ENCODE results near the gene CENPK. TPM values are rescaled to one million over a fixed set of nuclear protein-coding genes. Genes with fewer than 3 reads are reported as not detected.

The CENPK gene, protein sequence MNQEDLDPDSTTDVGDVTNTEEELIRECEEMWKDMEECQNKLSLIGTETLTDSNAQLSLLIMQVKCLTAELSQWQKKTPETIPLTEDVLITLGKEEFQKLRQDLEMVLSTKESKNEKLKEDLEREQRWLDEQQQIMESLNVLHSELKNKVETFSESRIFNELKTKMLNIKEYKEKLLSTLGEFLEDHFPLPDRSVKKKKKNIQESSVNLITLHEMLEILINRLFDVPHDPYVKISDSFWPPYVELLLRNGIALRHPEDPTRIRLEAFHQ
- total RNA-seq (2014; rRNA removed) (8.0 and 8.6 TPM in 2 replicates), Bru-seq, nascent RNA (percentile 55 among the genes with signal in this experiment), BruChase-seq, experiment 1, labeled RNA remaining after a 6-hour chase (percentile 53 among the genes with signal in this experiment), BruChase-seq, experiment 2, labeled RNA remaining after a 2-hour chase (percentile 48 among the genes with signal in this experiment)
- long read RNA-seq, partial matches to known transcripts, result 0 of 4 reads
- long read RNA-seq, other reads (novel, unspliced or antisense), result 2 of 4 reads

GRCh38 chr5:65562731-65563701 lies at the start of gene CENPK, which contains the start of gene PPWD1:
Gene CENPK, minus strand, starts transcription at chr5:65563168. Its CDS starts 8,261 bp downstream, at chr5:65554907.
Gene PPWD1, plus strand, starts transcription at chr5:65563296. Its CDS starts 15 bp downstream, at chr5:65563311.
- CTCF ChIA-PET, result interaction anchor here (0.6 kb wide), 1 partner anchor 25 kb away, joined by 3 read pairs; no protein-coding TSS in a partner anchor
- Histone ChIP-seq H3K27me3 (ENCODE audit: low read length) (no peaks in the 10 kb centered on the region), H3K27ac (ENCODE audit: low read length) (peak within 1 kb of the TSS; percentile 59), H3K4me3 (ENCODE audit: low read length) (peak within 1 kb of the TSS; percentile 88), H3K36me3 (ENCODE audit: low read depth, low read length) (no peaks in the 10 kb centered on the region), H3F3A (ENCODE audit: low read length, unreplicated experiment) (no peaks in the 10 kb centered on the region), H3K9me2 (replicated peaks; ENCODE audit: low read length) (no peaks in the 10 kb centered on the region), H3K79me2 (ENCODE audit: low read length) (peaks cover 41% of the 10 kb centered on the region), H2AFZ (ENCODE audit: low read length) (peak within 1 kb of the TSS; percentile 86), H3K4me2 (ENCODE audit: low read length) (peak within 1 kb of the TSS; percentile 89), H3K9ac (ENCODE audit: low read length) (peak within 1 kb of the TSS; percentile 84), H3K4me1 (ENCODE audit: insufficient read depth, low read length) (no peaks in the 10 kb centered on the region), H3K9me3 (ENCODE audit: low read length) (no peaks in the 10 kb centered on the region), H4K20me1 (ENCODE audit: low read length) (no peaks in the 10 kb centered on the region)
- POLR2A ChIA-PET (ENCODE audit: unreplicated experiment), result interaction anchor here (0.7 to 1.0 kb wide), 2 partner anchors 67 to 797 kb away, joined by 3 to 4 read pairs; no protein-coding TSS in a partner anchor
- ATAC-seq, result peak; percentile 99
- intact Hi-C loops (cut with micrococcal nuclease), result no loop called here
- TSS peak; percentile 81 for BruUV-seq (replicated peaks)
- DNase-seq, result peak; percentile 79
- no peak for TF ChIP-seq EZH2phosphoT487 (IDR thresholded peaks at IDR 0.05; ENCODE audit: borderline replicate concordance, low read length)
- TF ChIP-seq, protein P1, sequence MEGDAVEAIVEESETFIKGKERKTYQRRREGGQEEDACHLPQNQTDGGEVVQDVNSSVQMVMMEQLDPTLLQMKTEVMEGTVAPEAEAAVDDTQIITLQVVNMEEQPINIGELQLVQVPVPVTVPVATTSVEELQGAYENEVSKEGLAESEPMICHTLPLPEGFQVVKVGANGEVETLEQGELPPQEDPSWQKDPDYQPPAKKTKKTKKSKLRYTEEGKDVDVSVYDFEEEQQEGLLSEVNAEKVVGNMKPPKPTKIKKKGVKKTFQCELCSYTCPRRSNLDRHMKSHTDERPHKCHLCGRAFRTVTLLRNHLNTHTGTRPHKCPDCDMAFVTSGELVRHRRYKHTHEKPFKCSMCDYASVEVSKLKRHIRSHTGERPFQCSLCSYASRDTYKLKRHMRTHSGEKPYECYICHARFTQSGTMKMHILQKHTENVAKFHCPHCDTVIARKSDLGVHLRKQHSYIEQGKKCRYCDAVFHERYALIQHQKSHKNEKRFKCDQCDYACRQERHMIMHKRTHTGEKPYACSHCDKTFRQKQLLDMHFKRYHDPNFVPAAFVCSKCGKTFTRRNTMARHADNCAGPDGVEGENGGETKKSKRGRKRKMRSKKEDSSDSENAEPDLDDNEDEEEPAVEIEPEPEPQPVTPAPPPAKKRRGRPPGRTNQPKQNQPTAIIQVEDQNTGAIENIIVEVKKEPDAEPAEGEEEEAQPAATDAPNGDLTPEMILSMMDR (conservative IDR thresholded peaks at IDR 0.05; ENCODE audit: low read depth, low read length), result no peak
- no peak for TF ChIP-seq EZH2 (IDR thresholded peaks at IDR 0.05; ENCODE audit: low read length, unreplicated experiment)

DNA sequence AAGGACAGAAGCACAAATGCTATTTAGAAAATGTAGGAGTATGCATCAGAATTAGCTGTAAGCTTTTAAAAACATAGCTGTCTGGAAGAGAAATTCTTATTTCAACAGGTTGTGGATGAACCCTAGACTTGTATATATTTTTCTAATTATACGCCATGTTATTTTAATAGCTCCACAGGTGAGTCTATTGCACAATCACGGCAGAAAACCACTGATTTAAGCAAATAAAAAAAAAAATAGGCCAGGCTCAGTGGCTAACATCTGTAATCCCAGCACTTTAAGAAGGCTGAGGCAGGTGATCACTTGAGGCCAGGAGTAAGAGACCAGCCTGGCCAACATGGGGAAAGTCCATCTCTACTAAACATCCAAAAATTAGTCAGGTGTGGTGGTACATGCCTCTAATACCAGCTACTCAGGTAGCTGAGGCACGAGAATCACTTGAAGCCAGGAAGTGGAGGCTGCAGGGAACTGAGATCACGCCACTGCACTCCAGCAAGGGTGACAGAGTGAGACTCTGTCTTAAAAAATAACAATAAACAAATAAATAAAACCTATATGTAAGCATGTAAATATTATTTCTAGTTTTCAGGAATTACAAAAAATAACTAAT lies 49.4 kb upstream of the CENPK start:
- ATAC-seq (no peak), DNase-seq (no peak)
- H4K20me1 ChIP-seq (ENCODE audit: low read length), result no peaks in the 10 kb centered on the region
- POLR2A ChIA-PET (ENCODE audit: unreplicated experiment), result no interaction called here
- no peaks in the 10 kb centered on the region for H3K9me2 ChIP-seq (replicated peaks; ENCODE audit: low read length)
- BruUV-seq (replicated peaks), result no TSS peak
- no peak overlapping the region for H3K4me3 ChIP-seq (ENCODE audit: low read length)
- H3F3A ChIP-seq (ENCODE audit: low read length, unreplicated experiment), result no peaks in the 10 kb centered on the region
- H3K79me2 ChIP-seq (ENCODE audit: low read length), result no peaks in the 10 kb centered on the region
- intact Hi-C loops (cut with micrococcal nuclease), result no loop called here
- H2AFZ ChIP-seq (ENCODE audit: low read length), result no peak overlapping the region
- 0 out of 2 replicates have a peak overlapping the region, but pooled peaks have one; percentile 13 for H3K4me2 ChIP-seq (ENCODE audit: low read length)
- no peak overlapping the region for H3K27ac ChIP-seq (ENCODE audit: low read length)
- CTCF ChIA-PET, result no interaction called here
- no peak overlapping the region for H3K9ac ChIP-seq (ENCODE audit: low read length)
- no peaks in the 10 kb centered on the region for H3K27me3 ChIP-seq (ENCODE audit: low read length)
- peaks cover 10% of the 10 kb centered on the region; the same call in 1 of the 2 replicates for H3K4me1 ChIP-seq (ENCODE audit: insufficient read depth, low read length)
- H3K36me3 ChIP-seq (ENCODE audit: low read depth, low read length), result no peaks in the 10 kb centered on the region
- no peaks in the 10 kb centered on the region for H3K9me3 ChIP-seq (ENCODE audit: low read length)
- TF ChIP-seq EZH2 (IDR thresholded peaks at IDR 0.05; ENCODE audit: low read length, unreplicated experiment), result no peak
- TF ChIP-seq EZH2phosphoT487 (IDR thresholded peaks at IDR 0.05; ENCODE audit: borderline replicate concordance, low read length), result no peak
- TF ChIP-seq, protein P1 (conservative IDR thresholded peaks at IDR 0.05; ENCODE audit: low read depth, low read length), result no peak
